Thyroid gland (tissue), 4 donors: ENCODE data around the gene MED29.

Experiments
- CTCF ChIP-seq, 6 experiments: fragments of 200-600 bp in 3 of 6; fragments of 450-650 bp in 3 of 6; sonication (generic) in 3 of 6; IDR thresholded peaks; one replicate each; pipeline ENCODE4 v1.5.1; 2016 to 2019; ENCODE audit warnings: antibody characterized with exemption in 6 of 6, mild to moderate bottlenecking in 2 of 6, inconsistent platforms in 1 of 6, moderate library complexity in 1 of 6
- POLR2A ChIP-seq, 2 donors: fragments of 450-650 bp; IDR thresholded peaks; one replicate each; pipeline ENCODE4 v1.6.1; 2017; ENCODE audit warnings: antibody characterized with exemption in 2 of 2, mild to moderate bottlenecking in 2 of 2, moderate library complexity in 1 of 2

DNA sequence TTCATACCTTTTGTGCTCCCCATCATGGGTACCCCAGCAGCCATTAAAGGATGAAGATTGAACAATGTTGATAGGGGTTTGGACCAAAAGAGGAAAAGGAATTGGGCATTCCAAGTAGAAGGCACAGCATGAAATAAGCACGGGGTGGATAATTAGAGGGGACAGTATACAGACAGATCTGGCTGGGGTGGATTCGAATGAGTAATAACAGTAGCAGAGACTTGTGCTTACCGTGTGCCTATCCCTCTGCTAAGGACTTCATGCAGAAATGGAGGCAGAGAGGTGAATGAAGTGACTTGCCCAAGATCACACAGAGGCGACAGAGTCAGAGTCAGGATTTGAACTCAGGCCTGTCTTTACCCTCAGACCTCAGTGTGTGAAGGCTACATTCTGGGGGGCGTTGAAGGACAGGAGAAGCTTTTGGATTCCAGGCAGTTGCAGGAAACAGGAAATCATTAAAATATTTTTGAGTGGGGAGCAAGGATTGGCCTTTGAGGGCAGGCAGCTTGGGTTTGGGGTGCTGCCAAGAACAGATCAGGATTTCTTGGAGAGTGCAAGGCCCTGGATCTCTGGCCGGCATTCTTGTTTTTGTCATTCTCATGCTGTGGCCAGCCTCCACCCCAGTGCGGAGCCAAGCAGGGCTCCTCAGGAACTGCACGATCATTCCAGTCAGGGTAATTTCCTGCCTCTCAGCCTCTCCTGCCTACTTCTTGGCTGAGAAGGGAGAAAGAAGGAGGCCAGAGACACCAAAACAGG, 19.0 kb upstream of the MED29 start:
- TF ChIP-seq CTCF (IDR thresholded peaks at IDR 0.05) (no peak), POLR2A (IDR thresholded peaks at IDR 0.05) (no peak)
